Esophagus muscularis mucosa (tissue), 4 donors: ENCODE measurements around the gene ALG13. TPM values are rescaled to one million over a fixed set of nuclear protein-coding genes. Genes with fewer than 3 reads are reported as not detected.

Experiments used
- DNase-seq: peaks from one replicate; pipeline ENCODE4 v3.0.0-alpha.2; 2017; ENCODE audit errors: extremely low spot score
- H3K27ac ChIP-seq, 4 donors: fragments of 200-600 bp; sonication (generic); replicated peaks in 1 of 4; 1 replicate in 3 of 4; 2 replicates in 1 of 4; pipeline ENCODE4 v1.5.1; 2016 to 2019; ENCODE audit warnings: mild to moderate bottlenecking in 1 of 4
- H3K27me3 ChIP-seq, 4 donors: fragments of 200-600 bp; sonication (generic); one replicate each; pipeline versions ENCODE4 v1.5.1 to v1.6.0; 2016 to 2019
- H3K36me3 ChIP-seq, 4 donors: fragments of 200-600 bp; sonication (generic); one replicate each; pipeline ENCODE4 v1.5.1; 2016 to 2019
- H3K4me1 ChIP-seq, 4 donors: fragments of 200-600 bp; sonication (generic); one replicate each; pipeline ENCODE4 v1.5.1; 2016 to 2019
- H3K4me3 ChIP-seq, 4 donors: fragments of 200-600 bp; sonication (generic); 1 replicate in 2 of 4; 2 replicates in 2 of 4; pipeline ENCODE4 v1.5.1; 2016 to 2019; ENCODE audit warnings: mild to moderate bottlenecking in 4 of 4, moderate library complexity in 1 of 4
- H3K9me3 ChIP-seq, 4 donors: fragments of 200-600 bp; sonication (generic); 1 replicate in 3 of 4; 2 replicates in 1 of 4; pipeline ENCODE4 v1.5.1; 2016 to 2019
- CTCF ChIP-seq, 3 experiments: fragments of 200-600 bp in 2 of 3; fragments of 450-650 bp in 1 of 3; sonication (generic) in 2 of 3; IDR thresholded peaks; one replicate each; pipeline ENCODE4 v1.5.1; 2017 to 2019; ENCODE audit warnings: antibody characterized with exemption in 3 of 3, mild to moderate bottlenecking in 2 of 3, moderate library complexity in 1 of 3
- EP300 ChIP-seq: sonication (generic); formaldehyde crosslinking; IDR thresholded peaks from one replicate; pipeline ENCODE4 v1.6.1; 2017; ENCODE audit warnings: antibody characterized with exemption
- POLR2A ChIP-seq: fragments of 450-650 bp; IDR thresholded peaks from one replicate; pipeline ENCODE4 v1.6.1; 2017; ENCODE audit warnings: antibody characterized with exemption, moderate library complexity, mild to moderate bottlenecking, low read depth
- POLR2AphosphoS5 ChIP-seq, 2 donors: sonication (generic); formaldehyde crosslinking; IDR thresholded peaks; one replicate each; pipeline ENCODE4 v1.6.1; 2017; ENCODE audit warnings: antibody characterized with exemption in 2 of 2
- WGBS: methylation state at CpG from one replicate; pipeline ENCODE4 v1.1.5; 2018; 5-methylcytosine and 5-hydroxymethylcytosine counted together
- intact Hi-C: fragments of 100-400 bp; cut with DNase I; formaldehyde crosslinking; loops from one replicate; pipeline ENCODE4 v1.15.1; 2023
- total RNA-seq, 4 donors: library from RNA; depleted of rRNA; stranded (reverse); fragments of >200 nt; gene quantifications; one replicate each; pipeline versions ENCODE4 v1.1.0 to v1.2.1, GENCODE V29; 2016

The ALG13 gene
- total RNA-seq, 4 donors from 2014 or later: 24.8 to 57.7 (median 34.2) TPM

DNA sequence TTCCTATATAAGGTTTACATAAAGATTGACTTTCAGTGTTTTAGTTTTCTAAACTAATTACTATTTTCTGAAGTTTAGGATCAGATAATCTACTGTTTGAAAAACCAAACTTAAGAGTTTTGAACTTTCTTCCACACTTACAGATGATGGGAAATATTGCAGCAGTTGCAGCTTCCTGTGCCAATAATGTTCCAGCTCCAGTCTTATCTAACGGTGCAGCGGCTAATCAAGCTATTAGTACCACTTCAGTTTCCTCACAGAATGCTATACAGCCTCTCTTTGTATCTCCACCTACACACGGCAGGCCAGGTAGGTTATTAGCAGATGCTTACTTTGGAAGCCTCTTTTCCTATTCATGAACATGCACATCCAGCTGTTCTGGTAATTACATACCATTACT lies 55.6 kb downstream of the ALG13 start:
- TF ChIP-seq EP300: no peak
- no peak for TF ChIP-seq POLR2A
- TF ChIP-seq POLR2AphosphoS5 (IDR thresholded peaks at IDR 0.05): no peak
- TF ChIP-seq CTCF (IDR thresholded peaks at IDR 0.05): no peak
- H3K27ac ChIP-seq: no peak overlapping the region
- no peak overlapping the region for H3K4me3 ChIP-seq
- no peaks in the 10 kb centered on the region for H3K27me3 ChIP-seq
- H3K9me3 ChIP-seq: no peaks in the 10 kb centered on the region
- WGBS: 89% methylated on average over 3 of the region's 3 CpGs
- intact Hi-C loops: no loop called here
- no peaks in the 10 kb centered on the region for H3K4me1 ChIP-seq
- DNase-seq: no peak
- peaks cover 6 to 80% (median 33%) of the 10 kb centered on the region in 4 donors for H3K36me3 ChIP-seq

- H3K27ac ChIP-seq: no peak overlapping the region
- 66% methylated on average over 2 of the region's 2 CpGs for WGBS
- no peaks in the 10 kb centered on the region for H3K27me3 ChIP-seq
- H3K9me3 ChIP-seq: no peaks in the 10 kb centered on the region
- DNase-seq: no peak
- intact Hi-C loops: no loop called here
- H3K36me3 ChIP-seq: peaks cover 0 to 65% (median 33%) of the 10 kb centered on the region in 4 donors
- no peak for TF ChIP-seq POLR2A
- no peak for TF ChIP-seq POLR2AphosphoS5 (IDR thresholded peaks at IDR 0.05)
- TF ChIP-seq CTCF (IDR thresholded peaks at IDR 0.05): no peak
- TF ChIP-seq EP300: no peak
- no peaks in the 10 kb centered on the region for H3K4me1 ChIP-seq
- H3K4me3 ChIP-seq: no peak overlapping the region
Observed at GRCh38 chrX:111742018-111742417, 61.0 kb downstream of the ALG13 start.

DNA sequence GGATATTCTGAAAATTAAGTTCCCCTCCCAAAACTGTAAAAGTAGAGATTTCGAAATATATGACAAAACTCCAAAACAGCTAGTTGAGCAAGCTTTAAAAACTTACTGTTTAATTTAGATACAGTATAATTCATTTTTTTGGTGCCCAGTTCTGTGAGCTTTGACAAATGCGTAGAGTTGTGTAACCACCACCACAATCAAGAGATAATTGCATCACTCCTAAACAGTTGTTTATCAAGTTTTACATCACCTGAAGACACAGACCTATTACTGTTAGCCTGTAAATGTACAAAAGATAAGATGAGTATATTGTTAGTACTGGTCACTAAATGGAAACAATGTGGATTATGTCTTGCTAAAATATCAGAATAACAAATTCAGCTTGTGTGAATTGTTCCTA lies 62.3 kb downstream of the ALG13 start:
- intact Hi-C loops: no loop called here
- WGBS: 79% methylated on average over 2 of the region's 2 CpGs
- H3K27ac ChIP-seq: no peak overlapping the region
- H3K4me1 ChIP-seq: no peaks in the 10 kb centered on the region
- TF ChIP-seq EP300 (no peak), CTCF (IDR thresholded peaks at IDR 0.05) (no peak), POLR2AphosphoS5 (IDR thresholded peaks at IDR 0.05) (no peak), POLR2A (no peak)
- DNase-seq: no peak
- no peak overlapping the region for H3K4me3 ChIP-seq
- H3K36me3 ChIP-seq: peaks cover 0 to 64% (median 25%) of the 10 kb centered on the region in 4 donors
- H3K27me3 ChIP-seq: no peaks in the 10 kb centered on the region
- no peaks in the 10 kb centered on the region for H3K9me3 ChIP-seq

GRCh38 chrX:111756486-111756885 lies 75.5 kb downstream of the ALG13 start:
- Histone ChIP-seq H3K4me3 (no peak overlapping the region), H3K9me3 (no peaks in the 10 kb centered on the region), H3K36me3 (peaks cover 0 to 39% (median 17%) of the 10 kb centered on the region in 4 donors), H3K4me1 (no peaks in the 10 kb centered on the region), H3K27me3 (no peaks in the 10 kb centered on the region), H3K27ac (no peak overlapping the region)
- no peak for TF ChIP-seq POLR2A
- no peak for TF ChIP-seq CTCF (IDR thresholded peaks at IDR 0.05)
- no peak for TF ChIP-seq POLR2AphosphoS5 (IDR thresholded peaks at IDR 0.05)
- TF ChIP-seq EP300: no peak
- 81% methylated on average over 2 of the region's 2 CpGs for WGBS
- DNase-seq: no peak
- intact Hi-C loops: no loop called here

- Histone ChIP-seq H3K4me3 (no peak overlapping the region), H3K27me3 (no peaks in the 10 kb centered on the region), H3K36me3 (peaks cover 0 to 28% (median 3%) of the 10 kb centered on the region in 4 donors), H3K27ac (no peak overlapping the region), H3K4me1 (no peaks in the 10 kb centered on the region), H3K9me3 (no peaks in the 10 kb centered on the region)
- TF ChIP-seq POLR2AphosphoS5 (IDR thresholded peaks at IDR 0.05) (no peak), CTCF (IDR thresholded peaks at IDR 0.05) (no peak), EP300 (no peak), POLR2A (no peak)
- intact Hi-C loops: no loop called here
- 87% methylated on average over 1 of the region's 2 CpGs for WGBS
- no peak for DNase-seq
Observed at GRCh38 chrX:111759686-111760085, 78.7 kb downstream of the ALG13 start.
